Peyer's patch (tissue), 4 donors: ENCODE results near the gene TRIAP1.

Experiments
- POLR2A ChIP-seq, 2 donors: fragments of 450-650 bp; IDR thresholded peaks; one replicate each; pipeline ENCODE4 v1.5.1; 2017; ENCODE audit warnings: antibody characterized with exemption in 2 of 2, mild to moderate bottlenecking in 2 of 2, moderate library complexity in 2 of 2
- TF ChIP-seq, protein P1 (sequence below), 6 experiments: fragments of 450-650 bp in 4 of 6; fragments of 200-600 bp in 2 of 6; sonication (generic) in 1 of 6; IDR thresholded peaks; one replicate each; pipeline ENCODE4 v1.5.1; 2017 to 2019; ENCODE audit warnings: antibody characterized with exemption in 6 of 6, mild to moderate bottlenecking in 3 of 6, moderate library complexity in 1 of 6

DNA sequence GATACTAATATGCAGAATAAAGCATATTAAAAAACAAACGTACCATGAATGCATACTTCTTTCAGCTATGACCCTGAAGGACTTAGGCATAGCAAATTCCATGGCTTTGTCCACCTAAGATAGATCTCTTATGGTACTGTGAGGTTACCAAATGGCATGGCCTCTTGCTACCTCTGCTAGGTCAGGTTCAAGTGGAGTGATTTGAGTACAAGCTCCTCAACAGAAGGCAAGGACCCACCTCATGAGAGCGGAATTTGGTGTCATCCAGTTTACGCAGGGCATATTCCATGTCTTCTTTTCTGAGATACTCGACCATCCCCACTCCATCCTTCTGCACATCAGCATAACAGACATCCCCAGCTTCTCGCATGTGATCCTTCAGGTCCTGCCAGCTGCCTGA is 17.5 kb upstream of the TRIAP1 start:
- TF ChIP-seq, protein P1, sequence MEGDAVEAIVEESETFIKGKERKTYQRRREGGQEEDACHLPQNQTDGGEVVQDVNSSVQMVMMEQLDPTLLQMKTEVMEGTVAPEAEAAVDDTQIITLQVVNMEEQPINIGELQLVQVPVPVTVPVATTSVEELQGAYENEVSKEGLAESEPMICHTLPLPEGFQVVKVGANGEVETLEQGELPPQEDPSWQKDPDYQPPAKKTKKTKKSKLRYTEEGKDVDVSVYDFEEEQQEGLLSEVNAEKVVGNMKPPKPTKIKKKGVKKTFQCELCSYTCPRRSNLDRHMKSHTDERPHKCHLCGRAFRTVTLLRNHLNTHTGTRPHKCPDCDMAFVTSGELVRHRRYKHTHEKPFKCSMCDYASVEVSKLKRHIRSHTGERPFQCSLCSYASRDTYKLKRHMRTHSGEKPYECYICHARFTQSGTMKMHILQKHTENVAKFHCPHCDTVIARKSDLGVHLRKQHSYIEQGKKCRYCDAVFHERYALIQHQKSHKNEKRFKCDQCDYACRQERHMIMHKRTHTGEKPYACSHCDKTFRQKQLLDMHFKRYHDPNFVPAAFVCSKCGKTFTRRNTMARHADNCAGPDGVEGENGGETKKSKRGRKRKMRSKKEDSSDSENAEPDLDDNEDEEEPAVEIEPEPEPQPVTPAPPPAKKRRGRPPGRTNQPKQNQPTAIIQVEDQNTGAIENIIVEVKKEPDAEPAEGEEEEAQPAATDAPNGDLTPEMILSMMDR (IDR thresholded peaks at IDR 0.05): no peak
- no peak for TF ChIP-seq POLR2A (IDR thresholded peaks at IDR 0.05)
